GM12878 (cell line): ENCODE data around the gene TEDC1. TPM values are rescaled to one million over a fixed set of nuclear protein-coding genes. Genes with fewer than 3 reads are reported as not detected.

Experiments used
- CHD2 ChIP-seq: IDR thresholded peaks from 2 replicates; pipeline ENCODE4 v1.6.1; 2011; ENCODE audit warnings: low read depth, low read length, improper control_type of control experiment, borderline replicate concordance
- EP300 ChIP-seq, 2 experiments: fragments of 150-350 bp in 1 of 2; IDR thresholded peaks; 2 replicates each; pipeline ENCODE4 v1.6.1; 2011 to 2012; ENCODE audit warnings: low read depth in 2 of 2, low read length in 2 of 2, borderline replicate concordance in 1 of 2, improper control_type of control experiment in 1 of 2, inconsistent platforms in 1 of 2; ENCODE audit not compliant: control insufficient read depth in 1 of 2
- EZH2 ChIP-seq: IDR thresholded peaks from 2 replicates; pipeline ENCODE4 v1.6.1; 2012; ENCODE audit warnings: low read depth, mild to moderate bottlenecking, control low read depth, inconsistent platforms, low read length, borderline replicate concordance; ENCODE audit not compliant: control insufficient read depth
- FOXK2 ChIP-seq: fragments of 450-650 bp; IDR thresholded peaks from 2 replicates; pipeline ENCODE4 v1.6.1; 2017; ENCODE audit warnings: mild to moderate bottlenecking, moderate library complexity
- HDGF ChIP-seq: fragments of 450-650 bp; IDR thresholded peaks from 2 replicates; pipeline ENCODE4 v1.6.1; 2016; ENCODE audit warnings: antibody characterized with exemption
- KDM1A ChIP-seq: fragments of 200-600 bp; sonication (generic); IDR thresholded peaks from 2 replicates; pipeline ENCODE4 v1.6.1; 2016; ENCODE audit warnings: borderline replicate concordance
- KLF5 ChIP-seq: fragments of 450-650 bp; IDR thresholded peaks from 2 replicates; pipeline ENCODE4 v1.6.1; 2014; ENCODE audit warnings: mild to moderate bottlenecking; ENCODE audit not compliant: partially characterized antibody
- MTA2 ChIP-seq: fragments of 450-650 bp; IDR thresholded peaks from 2 replicates; pipeline ENCODE4 v1.6.1; 2016; ENCODE audit warnings: low read depth, mild to moderate bottlenecking, moderate library complexity
- MYB ChIP-seq: fragments of 150-350 bp; IDR thresholded peaks from 2 replicates; pipeline ENCODE4 v1.6.1; 2014; ENCODE audit warnings: mild to moderate bottlenecking, low read depth, low read length, borderline replicate concordance
- NFYB ChIP-seq: IDR thresholded peaks from 2 replicates; pipeline ENCODE4 v1.6.1; 2011; ENCODE audit warnings: low read depth, mild to moderate bottlenecking, low read length, improper control_type of control experiment, moderate library complexity; ENCODE audit not compliant: insufficient read depth
- NR2F1 ChIP-seq: fragments of 450-650 bp; conservative IDR thresholded peaks from 2 replicates; pipeline ENCODE4 v1.6.1; 2017; ENCODE audit warnings: mild to moderate bottlenecking
- RAD21 ChIP-seq: IDR thresholded peaks from 2 replicates; pipeline ENCODE4 v1.6.1; 2011; ENCODE audit warnings: mild to moderate bottlenecking, low read depth, low read length, moderate library complexity; ENCODE audit not compliant: insufficient read depth
- YBX1 ChIP-seq: fragments of 450-650 bp; IDR thresholded peaks from 2 replicates; pipeline ENCODE4 v1.6.1; 2016; ENCODE audit warnings: antibody characterized with exemption
- ZNF217 ChIP-seq: fragments of 450-650 bp; IDR thresholded peaks from 2 replicates; pipeline ENCODE4 v1.6.1; 2017; ENCODE audit warnings: antibody characterized with exemption, mild to moderate bottlenecking
- ZNF274 ChIP-seq: IDR thresholded peaks from one replicate; pipeline ENCODE4 v1.8.0; 2011; ENCODE audit not compliant: insufficient read length, insufficient read depth
- ZNF384 ChIP-seq: IDR thresholded peaks from 2 replicates; pipeline ENCODE4 v1.6.1; 2012; ENCODE audit warnings: low read depth, mild to moderate bottlenecking, low read length, improper control_type of control experiment, borderline replicate concordance
- ZNF622 ChIP-seq: fragments of 450-650 bp; IDR thresholded peaks from 2 replicates; pipeline ENCODE4 v1.6.1; 2017; ENCODE audit warnings: mild to moderate bottlenecking, inconsistent platforms
- polyA plus RNA-seq, 11 experiments: library from polyadenylated mRNA; depleted of rRNA in 4 of 11; unstranded in 6 of 11; stranded (reverse) in 5 of 11; fragments of >200 nt; fragmentation: Nextera tagmentation in 4 of 11; fragmentation: Illumina TruSeq in 1 of 11; extraction: Ambion mirVana in 4 of 11; extraction: Trizol in 1 of 11; gene quantifications; 1 replicate in 1 of 11; 2 replicates in 10 of 11; pipeline versions ENCODE4 v1.2.1 to v1.2.3, GENCODE V29; 2011 to 2016; ENCODE audit warnings: inconsistent platforms in 2 of 11, missing spikeins in 2 of 11, low read depth in 1 of 11
- total RNA-seq, 4 experiments: library from RNA; depleted of rRNA in 3 of 4; stranded (reverse); fragments of >200 nt in 3 of 4; fragmentation: Illumina TruSeq in 1 of 4; extraction: Trizol in 1 of 4; gene quantifications; 2 replicates each; pipeline versions ENCODE4 v1.2.1 to v1.2.3, GENCODE V29; 2013 to 2021
- TF ChIP-seq, protein P1 (sequence below): fragments of 450-650 bp; IDR thresholded peaks from 2 replicates; pipeline ENCODE4 v1.6.1; 2017; ENCODE audit warnings: mild to moderate bottlenecking
- TF ChIP-seq, protein P2 (sequence below): fragments of 150-350 bp; IDR thresholded peaks from 2 replicates; pipeline ENCODE4 v1.6.1; 2016; ENCODE audit warnings: low read depth, low read length
- TF ChIP-seq, protein P3 (sequence below): IDR thresholded peaks from 2 replicates; pipeline ENCODE4 v1.6.1; 2012; ENCODE audit warnings: improper control_type of control experiment, low read depth, low read length; ENCODE audit not compliant: insufficient replicate concordance

TEDC1 gene
- total and polyA plus RNA-seq, 10 of the 15 experiments (the other 5 are each of a cell fraction or from before 2014, with no cell fraction given), result 0.19 to 34.2 (median 14.5) TPM

DNA sequence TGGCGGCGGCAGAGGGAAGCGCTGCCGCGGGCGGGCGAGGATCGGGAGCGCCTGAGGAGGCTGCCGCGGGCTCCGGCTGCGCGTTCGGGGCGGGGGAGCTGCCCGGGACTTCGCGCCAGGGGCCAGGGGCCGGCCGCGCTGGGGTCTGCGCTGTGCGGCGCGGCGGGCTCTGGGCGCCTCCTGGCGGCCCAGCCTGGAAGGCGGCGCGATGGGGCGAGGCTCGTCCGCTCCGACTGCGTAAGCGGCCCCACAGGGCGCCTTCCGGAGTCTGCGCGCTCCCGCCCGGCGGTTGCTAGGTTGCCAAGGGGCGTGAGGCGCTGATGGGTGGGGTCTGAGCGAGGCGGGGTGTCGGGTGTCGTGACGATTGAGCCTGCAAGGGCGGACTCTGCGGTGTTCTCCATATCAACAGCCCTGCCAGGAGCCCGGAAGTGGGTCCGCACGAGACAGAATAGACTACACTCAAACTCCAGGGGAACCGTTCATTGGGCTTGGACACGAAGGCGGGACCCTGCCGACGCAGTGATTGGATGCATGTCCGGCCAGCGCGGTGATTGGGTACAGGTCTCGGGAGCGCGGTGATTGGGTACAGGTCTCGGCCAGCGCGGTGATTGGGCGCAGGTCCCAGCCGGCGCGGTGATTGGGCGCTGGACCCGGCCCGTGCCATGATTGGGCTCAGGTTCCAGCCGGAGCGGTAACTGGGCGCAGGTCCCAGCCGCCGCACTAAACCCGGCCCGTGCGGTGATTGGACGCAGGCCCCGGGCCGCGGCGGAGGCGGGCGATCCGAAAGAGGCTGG lies at the start of gene TEDC1 (continued):
- TF ChIP-seq MYB (peak; percentile 49; the same call in 1 of the 2 replicates), RAD21 (peak; percentile 60), FOXK2 (peak; percentile 92), YBX1 (no peak), NR2F1 (peak; percentile 77), EP300 (IDR thresholded peaks at IDR 0.05; ENCODE audit: borderline replicate concordance in 1 of 2, control insufficient read depth in 1 of 2, low read depth in 2 of 2, low read length in 2 of 2) (no peak), HDGF (peak; percentile 85), ZNF217 (peak; percentile 79), NFYB (peak; percentile 99), ZNF384 (no peak), ZNF274 (no peak), EZH2 (no peak), MTA2 (no peak), CHD2 (peak; percentile 92; the same call in 1 of the 2 replicates), KDM1A (no peak), KLF5 (peak; percentile 67), ZNF622 (no peak)
- TF ChIP-seq, protein P1, sequence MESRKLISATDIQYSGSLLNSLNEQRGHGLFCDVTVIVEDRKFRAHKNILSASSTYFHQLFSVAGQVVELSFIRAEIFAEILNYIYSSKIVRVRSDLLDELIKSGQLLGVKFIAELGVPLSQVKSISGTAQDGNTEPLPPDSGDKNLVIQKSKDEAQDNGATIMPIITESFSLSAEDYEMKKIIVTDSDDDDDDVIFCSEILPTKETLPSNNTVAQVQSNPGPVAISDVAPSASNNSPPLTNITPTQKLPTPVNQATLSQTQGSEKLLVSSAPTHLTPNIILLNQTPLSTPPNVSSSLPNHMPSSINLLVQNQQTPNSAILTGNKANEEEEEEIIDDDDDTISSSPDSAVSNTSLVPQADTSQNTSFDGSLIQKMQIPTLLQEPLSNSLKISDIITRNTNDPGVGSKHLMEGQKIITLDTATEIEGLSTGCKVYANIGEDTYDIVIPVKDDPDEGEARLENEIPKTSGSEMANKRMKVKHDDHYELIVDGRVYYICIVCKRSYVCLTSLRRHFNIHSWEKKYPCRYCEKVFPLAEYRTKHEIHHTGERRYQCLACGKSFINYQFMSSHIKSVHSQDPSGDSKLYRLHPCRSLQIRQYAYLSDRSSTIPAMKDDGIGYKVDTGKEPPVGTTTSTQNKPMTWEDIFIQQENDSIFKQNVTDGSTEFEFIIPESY, result no peak
- TF ChIP-seq, protein P2, sequence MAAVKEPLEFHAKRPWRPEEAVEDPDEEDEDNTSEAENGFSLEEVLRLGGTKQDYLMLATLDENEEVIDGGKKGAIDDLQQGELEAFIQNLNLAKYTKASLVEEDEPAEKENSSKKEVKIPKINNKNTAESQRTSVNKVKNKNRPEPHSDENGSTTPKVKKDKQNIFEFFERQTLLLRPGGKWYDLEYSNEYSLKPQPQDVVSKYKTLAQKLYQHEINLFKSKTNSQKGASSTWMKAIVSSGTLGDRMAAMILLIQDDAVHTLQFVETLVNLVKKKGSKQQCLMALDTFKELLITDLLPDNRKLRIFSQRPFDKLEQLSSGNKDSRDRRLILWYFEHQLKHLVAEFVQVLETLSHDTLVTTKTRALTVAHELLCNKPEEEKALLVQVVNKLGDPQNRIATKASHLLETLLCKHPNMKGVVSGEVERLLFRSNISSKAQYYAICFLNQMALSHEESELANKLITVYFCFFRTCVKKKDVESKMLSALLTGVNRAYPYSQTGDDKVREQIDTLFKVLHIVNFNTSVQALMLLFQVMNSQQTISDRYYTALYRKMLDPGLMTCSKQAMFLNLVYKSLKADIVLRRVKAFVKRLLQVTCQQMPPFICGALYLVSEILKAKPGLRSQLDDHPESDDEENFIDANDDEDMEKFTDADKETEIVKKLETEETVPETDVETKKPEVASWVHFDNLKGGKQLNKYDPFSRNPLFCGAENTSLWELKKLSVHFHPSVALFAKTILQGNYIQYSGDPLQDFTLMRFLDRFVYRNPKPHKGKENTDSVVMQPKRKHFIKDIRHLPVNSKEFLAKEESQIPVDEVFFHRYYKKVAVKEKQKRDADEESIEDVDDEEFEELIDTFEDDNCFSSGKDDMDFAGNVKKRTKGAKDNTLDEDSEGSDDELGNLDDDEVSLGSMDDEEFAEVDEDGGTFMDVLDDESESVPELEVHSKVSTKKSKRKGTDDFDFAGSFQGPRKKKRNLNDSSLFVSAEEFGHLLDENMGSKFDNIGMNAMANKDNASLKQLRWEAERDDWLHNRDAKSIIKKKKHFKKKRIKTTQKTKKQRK, result no peak; the same call in 1 of the 2 replicates
- TF ChIP-seq, protein P3, sequence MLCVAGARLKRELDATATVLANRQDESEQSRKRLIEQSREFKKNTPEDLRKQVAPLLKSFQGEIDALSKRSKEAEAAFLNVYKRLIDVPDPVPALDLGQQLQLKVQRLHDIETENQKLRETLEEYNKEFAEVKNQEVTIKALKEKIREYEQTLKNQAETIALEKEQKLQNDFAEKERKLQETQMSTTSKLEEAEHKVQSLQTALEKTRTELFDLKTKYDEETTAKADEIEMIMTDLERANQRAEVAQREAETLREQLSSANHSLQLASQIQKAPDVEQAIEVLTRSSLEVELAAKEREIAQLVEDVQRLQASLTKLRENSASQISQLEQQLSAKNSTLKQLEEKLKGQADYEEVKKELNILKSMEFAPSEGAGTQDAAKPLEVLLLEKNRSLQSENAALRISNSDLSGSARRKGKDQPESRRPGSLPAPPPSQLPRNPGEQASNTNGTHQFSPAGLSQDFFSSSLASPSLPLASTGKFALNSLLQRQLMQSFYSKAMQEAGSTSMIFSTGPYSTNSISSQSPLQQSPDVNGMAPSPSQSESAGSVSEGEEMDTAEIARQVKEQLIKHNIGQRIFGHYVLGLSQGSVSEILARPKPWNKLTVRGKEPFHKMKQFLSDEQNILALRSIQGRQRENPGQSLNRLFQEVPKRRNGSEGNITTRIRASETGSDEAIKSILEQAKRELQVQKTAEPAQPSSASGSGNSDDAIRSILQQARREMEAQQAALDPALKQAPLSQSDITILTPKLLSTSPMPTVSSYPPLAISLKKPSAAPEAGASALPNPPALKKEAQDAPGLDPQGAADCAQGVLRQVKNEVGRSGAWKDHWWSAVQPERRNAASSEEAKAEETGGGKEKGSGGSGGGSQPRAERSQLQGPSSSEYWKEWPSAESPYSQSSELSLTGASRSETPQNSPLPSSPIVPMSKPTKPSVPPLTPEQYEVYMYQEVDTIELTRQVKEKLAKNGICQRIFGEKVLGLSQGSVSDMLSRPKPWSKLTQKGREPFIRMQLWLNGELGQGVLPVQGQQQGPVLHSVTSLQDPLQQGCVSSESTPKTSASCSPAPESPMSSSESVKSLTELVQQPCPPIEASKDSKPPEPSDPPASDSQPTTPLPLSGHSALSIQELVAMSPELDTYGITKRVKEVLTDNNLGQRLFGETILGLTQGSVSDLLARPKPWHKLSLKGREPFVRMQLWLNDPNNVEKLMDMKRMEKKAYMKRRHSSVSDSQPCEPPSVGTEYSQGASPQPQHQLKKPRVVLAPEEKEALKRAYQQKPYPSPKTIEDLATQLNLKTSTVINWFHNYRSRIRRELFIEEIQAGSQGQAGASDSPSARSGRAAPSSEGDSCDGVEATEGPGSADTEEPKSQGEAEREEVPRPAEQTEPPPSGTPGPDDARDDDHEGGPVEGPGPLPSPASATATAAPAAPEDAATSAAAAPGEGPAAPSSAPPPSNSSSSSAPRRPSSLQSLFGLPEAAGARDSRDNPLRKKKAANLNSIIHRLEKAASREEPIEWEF, result no peak
